Upper lobe of left lung (tissue), 4 donors: ENCODE measurements around the gene ADAD2.

Experiments
- EP300 ChIP-seq, 4 donors: sonication (generic); formaldehyde crosslinking; IDR thresholded peaks; one replicate each; pipeline ENCODE4 v1.5.1; 2017; ENCODE audit warnings: antibody characterized with exemption in 4 of 4, control low read depth in 2 of 4
- TF ChIP-seq, protein P1 (sequence below), 6 experiments: fragments of 450-650 bp in 4 of 6; fragments of 200-600 bp in 2 of 6; sonication (generic) in 2 of 6; IDR thresholded peaks; one replicate each; pipeline ENCODE4 v1.5.1; 2016 to 2019; ENCODE audit warnings: antibody characterized with exemption in 6 of 6

DNA sequence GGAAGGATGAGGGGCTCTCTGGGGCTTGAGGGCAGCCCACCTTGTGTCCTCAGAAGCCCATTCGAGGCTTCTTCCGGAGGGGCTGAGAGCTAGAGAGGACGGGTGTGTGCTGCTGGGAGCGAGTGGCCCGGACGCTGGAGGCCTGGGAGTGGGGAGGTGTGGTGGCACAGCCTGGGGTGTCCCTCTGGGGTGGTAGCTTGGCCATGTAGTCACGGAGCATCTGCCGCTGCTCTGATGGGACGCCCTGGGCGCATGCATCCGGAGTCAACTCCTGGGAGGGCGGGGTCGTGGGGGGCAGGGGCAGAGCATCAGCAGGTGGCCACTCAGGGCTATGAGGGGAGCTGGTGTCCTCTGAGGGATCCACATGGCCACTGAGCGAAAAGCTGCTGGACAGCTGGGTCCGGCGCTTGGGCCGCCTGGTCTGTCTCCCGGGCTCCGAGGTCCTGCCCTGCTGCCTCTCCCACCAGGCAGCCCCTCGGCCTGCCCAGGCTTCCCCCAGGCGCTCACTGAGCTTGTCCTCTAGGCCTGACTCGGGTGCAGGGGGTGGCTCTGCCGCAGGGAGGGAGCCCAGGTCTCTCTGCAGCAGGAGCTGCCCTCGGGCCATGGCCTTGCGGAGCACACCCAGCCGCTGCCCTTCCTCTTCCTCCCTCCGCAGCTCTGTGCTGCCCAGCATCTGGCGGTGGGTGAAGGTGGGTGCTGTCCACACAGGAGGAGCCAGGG, 11.9 kb upstream of the ADAD2 start:
- TF ChIP-seq, protein P1, sequence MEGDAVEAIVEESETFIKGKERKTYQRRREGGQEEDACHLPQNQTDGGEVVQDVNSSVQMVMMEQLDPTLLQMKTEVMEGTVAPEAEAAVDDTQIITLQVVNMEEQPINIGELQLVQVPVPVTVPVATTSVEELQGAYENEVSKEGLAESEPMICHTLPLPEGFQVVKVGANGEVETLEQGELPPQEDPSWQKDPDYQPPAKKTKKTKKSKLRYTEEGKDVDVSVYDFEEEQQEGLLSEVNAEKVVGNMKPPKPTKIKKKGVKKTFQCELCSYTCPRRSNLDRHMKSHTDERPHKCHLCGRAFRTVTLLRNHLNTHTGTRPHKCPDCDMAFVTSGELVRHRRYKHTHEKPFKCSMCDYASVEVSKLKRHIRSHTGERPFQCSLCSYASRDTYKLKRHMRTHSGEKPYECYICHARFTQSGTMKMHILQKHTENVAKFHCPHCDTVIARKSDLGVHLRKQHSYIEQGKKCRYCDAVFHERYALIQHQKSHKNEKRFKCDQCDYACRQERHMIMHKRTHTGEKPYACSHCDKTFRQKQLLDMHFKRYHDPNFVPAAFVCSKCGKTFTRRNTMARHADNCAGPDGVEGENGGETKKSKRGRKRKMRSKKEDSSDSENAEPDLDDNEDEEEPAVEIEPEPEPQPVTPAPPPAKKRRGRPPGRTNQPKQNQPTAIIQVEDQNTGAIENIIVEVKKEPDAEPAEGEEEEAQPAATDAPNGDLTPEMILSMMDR (IDR thresholded peaks at IDR 0.05), result no peak
- no peak for TF ChIP-seq EP300 (IDR thresholded peaks at IDR 0.05)
